GM12878 (cell line): ENCODE results near the gene IMMP2L.

Experiments used
- CHD1 ChIP-seq: IDR thresholded peaks from 2 replicates; pipeline ENCODE4 v1.6.1; 2012; ENCODE audit warnings: low read depth, low read length, improper control_type of control experiment
- MXI1 ChIP-seq: fragments of 150-350 bp; IDR thresholded peaks from 2 replicates; pipeline ENCODE4 v1.6.1; 2011; ENCODE audit warnings: low read depth, mild to moderate bottlenecking, inconsistent platforms, low read length, improper control_type of control experiment

- no peak for TF ChIP-seq MXI1
- TF ChIP-seq CHD1 = no peak
These were observed 889.1 kb downstream of the IMMP2L start for GRCh38 chr7:110673148-110673547.
